GM18511 (cell line): ENCODE data around the gene SDCBP2.

Source experiments
- ATAC-seq: cut with Tn5 transposase; IDR thresholded peaks from one replicate; pipeline ENCODE4 v1.9.1; 2021; ENCODE audit warnings: mild to moderate bottlenecking, moderate library complexity; ENCODE audit not compliant: unreplicated experiment

The SDCBP2 gene

GRCh38 chr20:1315804-1316203, 13.1 kb downstream of the SDCBP2 start:
- ATAC-seq, result no peak

- no peak for ATAC-seq
Measured at GRCh38 chr20:1313236-1313964, 15.5 kb downstream of the SDCBP2 start.

GRCh38 chr20:1312904-1313235, 16.1 kb downstream of the SDCBP2 start:
- no peak for ATAC-seq

- ATAC-seq, result no peak
Measured at GRCh38 chr20:1312308-1312707, 16.6 kb downstream of the SDCBP2 start.

GRCh38 chr20:1310506-1311190, 18.3 kb downstream of the SDCBP2 start:
- no peak for ATAC-seq

- ATAC-seq, result no peak
Measured at GRCh38 chr20:1310071-1310470, 18.9 kb downstream of the SDCBP2 start.

- no peak for ATAC-seq
Measured at GRCh38 chr20:1309439-1309847, 19.5 kb downstream of the SDCBP2 start.

GRCh38 chr20:1308702-1309095, 20.2 kb downstream of the SDCBP2 start:
- no peak for ATAC-seq

GRCh38 chr20:1308067-1308701, 20.8 kb downstream of the SDCBP2 start:
- no peak for ATAC-seq

- no peak for ATAC-seq
Measured at GRCh38 chr20:1307571-1307971, 21.4 kb downstream of the SDCBP2 start.

- no peak for ATAC-seq
Measured at GRCh38 chr20:1307171-1307570, 21.8 kb downstream of the SDCBP2 start.

- no peak for ATAC-seq
Measured at GRCh38 chr20:1306316-1307135, 22.4 kb downstream of the SDCBP2 start.

- ATAC-seq, result no peak
Measured at GRCh38 chr20:1305712-1306111, 23.2 kb downstream of the SDCBP2 start.

- ATAC-seq, result no peak
Measured at GRCh38 chr20:1304710-1305515, 24.0 kb downstream of the SDCBP2 start.

- ATAC-seq, result no peak
Measured at GRCh38 chr20:1302685-1303541, 26.0 kb downstream of the SDCBP2 start.

- ATAC-seq, result no peak
Measured at GRCh38 chr20:1301031-1301529, 27.9 kb downstream of the SDCBP2 start.

- ATAC-seq, result no peak
Measured at GRCh38 chr20:1300083-1300840, 28.7 kb downstream of the SDCBP2 start.

- no peak for ATAC-seq
Measured at GRCh38 chr20:1299522-1299921, 29.4 kb downstream of the SDCBP2 start.
